HCT116 (cell line): Measurements from ENCODE around the gene OMP. TPM values are rescaled to one million over a fixed set of nuclear protein-coding genes. Genes with fewer than 3 reads are reported as not detected.

ENCODE experiments used
- ATAC-seq: fragments of 200-7000 bp; cut with Tn5 transposase; 2 replicates; pipeline ENCODE4 v1.9.1; 2020; ENCODE audit warnings: mild to moderate bottlenecking, moderate library complexity
- BruUV-seq: library from RNA; stranded (reverse); fragments of 400-500 nt; replicated peaks from 2 replicates; lab custom pipeline; 2021; lab: Mats Ljungman, UMichigan
- CTCF ChIA-PET: fragments of 300-600 bp; sonication (Branson Sonifier 250); formaldehyde crosslinking; loops from one replicate; lab custom pipeline; 2021; ENCODE audit warnings: antibody characterized with exemption; lab: Charles Lee
- POLR2A ChIA-PET: fragments of 300-600, 350-600 bp; sonication (Branson Sonifier 250); formaldehyde crosslinking; loops from one replicate; lab custom pipeline; 2021; ENCODE audit warnings: antibody characterized with exemption; lab: Charles Lee
- RAD21 ChIA-PET, 2 experiments: fragments of 300-600 bp; sonication (Branson Sonifier 250); formaldehyde crosslinking; loops; one replicate each; lab custom pipeline; 2023; ENCODE audit warnings: low total read pairs in 2 of 2; ENCODE audit not compliant: uncharacterized antibody in 2 of 2, unreplicated experiment in 2 of 2, low non-redundant PET in 1 of 2; lab: Charles Lee
- DNase-seq: peaks from one replicate; pipeline ENCODE4 v3.0.0-alpha.2; 2010; ENCODE audit warnings: low read depth, low spot score
- H2AFZ ChIP-seq: fragments of 200-600 bp; shearing (Covaris generic), sonication (generic); 2 replicates; pipeline ENCODE4 v1.6.1; 2017; ENCODE audit warnings: low read depth, mixed run types, mixed read lengths, antibody characterized with exemption, low read length; ENCODE audit not compliant: poor library complexity, severe bottlenecking
- H3K27ac ChIP-seq: 2 replicates; pipeline ENCODE4 v1.5.1; 2012; ENCODE audit warnings: low read depth, low read length
- H3K27me3 ChIP-seq: fragments of 200-600 bp; sonication (generic); 2 replicates; pipeline ENCODE4 v1.6.1; 2016; ENCODE audit warnings: mixed run types, low read length, mixed read lengths; ENCODE audit not compliant: insufficient read depth
- H3K36me3 ChIP-seq, 2 experiments: fragments of 200-500 bp in 1 of 2; fragments of 200-600 bp in 1 of 2; sonication (Bioruptor generic) in 1 of 2; sonication (generic) in 1 of 2; 2 replicates each; pipeline versions ENCODE4 v1.5.1 to v1.6.1; 2014 to 2016; ENCODE audit warnings: low read length in 2 of 2, inconsistent platforms in 1 of 2, mixed read lengths in 1 of 2, mixed run types in 1 of 2; ENCODE audit not compliant: insufficient read depth in 2 of 2, control insufficient read depth in 1 of 2
- H3K4me1 ChIP-seq, 2 experiments: fragments of 200-600 bp in 1 of 2; sonication (generic) in 1 of 2; 2 replicates each; pipeline versions ENCODE4 v1.5.1 to v1.6.1; 2012 to 2017; ENCODE audit warnings: low read length in 2 of 2, inconsistent platforms in 1 of 2, mild to moderate bottlenecking in 1 of 2, mixed read lengths in 1 of 2, mixed run types in 1 of 2, moderate library complexity in 1 of 2; ENCODE audit not compliant: insufficient read depth in 2 of 2, control insufficient read depth in 1 of 2
- H3K4me2 ChIP-seq: fragments of 200-600 bp; sonication (generic); 2 replicates; pipeline ENCODE4 v1.6.1; 2017; ENCODE audit warnings: mixed run types, low read length, mixed read lengths
- H3K4me3 ChIP-seq, 2 experiments: fragments of 200-600 bp in 1 of 2; sonication (generic) in 1 of 2; replicated peaks in 1 of 2; 2 replicates each; pipeline ENCODE4 v1.5.1; 2011 to 2016; ENCODE audit warnings: low read length in 2 of 2, control low read depth in 1 of 2, low read depth in 1 of 2, mild to moderate bottlenecking in 1 of 2, mixed read lengths in 1 of 2, mixed run types in 1 of 2
- H3K79me2 ChIP-seq: fragments of 200-600 bp; sonication (generic); 2 replicates; pipeline ENCODE4 v1.6.1; 2017; ENCODE audit warnings: mild to moderate bottlenecking, mixed run types, low read length, moderate library complexity, mixed read lengths; ENCODE audit not compliant: insufficient read depth
- H3K9ac ChIP-seq: fragments of 200-600 bp; sonication (generic); 2 replicates; pipeline ENCODE4 v1.6.1; 2016; ENCODE audit warnings: low read length, mixed read lengths
- H3K9me2 ChIP-seq: fragments of 200-600 bp; sonication (generic), shearing (Covaris generic); 2 replicates; pipeline ENCODE4 v1.6.1; 2017; ENCODE audit warnings: mixed run types, mild to moderate bottlenecking, moderate library complexity; ENCODE audit not compliant: insufficient read depth
- H3K9me3 ChIP-seq, 2 experiments: fragments of 200-500 bp in 1 of 2; fragments of 200-600 bp in 1 of 2; sonication (Bioruptor generic) in 1 of 2; sonication (generic) in 1 of 2; 2 replicates each; pipeline ENCODE4 v1.6.1; 2014 to 2017; ENCODE audit warnings: low read length in 2 of 2, mixed read lengths in 2 of 2, inconsistent platforms in 1 of 2, low read depth in 1 of 2, mild to moderate bottlenecking in 1 of 2, mixed run types in 1 of 2, moderate library complexity in 1 of 2; ENCODE audit not compliant: control insufficient read depth in 1 of 2, insufficient read depth in 1 of 2
- H4K20me1 ChIP-seq: fragments of 200-600 bp; sonication (generic), shearing (Covaris generic); 2 replicates; pipeline ENCODE4 v1.6.1; 2017; ENCODE audit warnings: mixed run types, mild to moderate bottlenecking, moderate library complexity; ENCODE audit not compliant: insufficient read depth
- CBX3 ChIP-seq: IDR thresholded peaks from 2 replicates; pipeline ENCODE4 v1.6.1; 2012; ENCODE audit warnings: low read depth
- EGR1 ChIP-seq: IDR thresholded peaks from 2 replicates; pipeline ENCODE4 v1.6.1; 2012; ENCODE audit warnings: low read depth
- ELF1 ChIP-seq: IDR thresholded peaks from 2 replicates; pipeline ENCODE4 v1.6.1; 2012; ENCODE audit warnings: low read depth, borderline replicate concordance
- EZH2phosphoT487 ChIP-seq: fragments of 200-600 bp; IDR thresholded peaks from 2 replicates; pipeline ENCODE4 v1.6.1; 2018; ENCODE audit warnings: antibody characterized with exemption, borderline replicate concordance
- FOSL1 ChIP-seq: IDR thresholded peaks from 2 replicates; pipeline ENCODE4 v1.6.1; 2012; ENCODE audit warnings: low read depth
- POLR2A ChIP-seq: IDR thresholded peaks from 2 replicates; pipeline ENCODE4 v1.7.0; 2011; ENCODE audit warnings: borderline replicate concordance; ENCODE audit not compliant: insufficient read depth, insufficient read length; ENCODE audit errors: extremely low read depth
- POLR2AphosphoS5 ChIP-seq: IDR thresholded peaks from 2 replicates; pipeline ENCODE4 v1.6.1; 2011; ENCODE audit warnings: mild to moderate bottlenecking, low read depth, low read length, moderate library complexity
- SRF ChIP-seq: IDR thresholded peaks from 2 replicates; pipeline ENCODE4 v1.6.1; 2012; ENCODE audit warnings: low read depth
- YY1 ChIP-seq: IDR thresholded peaks from 2 replicates; pipeline ENCODE4 v1.6.1; 2011; ENCODE audit warnings: low read length, low read depth, moderate library complexity, mild to moderate bottlenecking; ENCODE audit not compliant: insufficient replicate concordance; ENCODE audit errors: extremely low read depth
- ZFX ChIP-seq: fragments of 450-650 bp; IDR thresholded peaks from 2 replicates; pipeline ENCODE4 v1.6.1; 2017
- ZNF274 ChIP-seq: fragments of 200-500 bp; sonication (Bioruptor generic); IDR thresholded peaks from 2 replicates; pipeline ENCODE4 v1.6.1; 2014; ENCODE audit warnings: mild to moderate bottlenecking, low read depth, low read length, inconsistent platforms
- intact Hi-C: fragments of 100-400 bp; cut with micrococcal nuclease; formaldehyde crosslinking; loops from 2 replicates; pipeline ENCODE4 v1.10.0; 2022
- total RNA-seq: library from RNA; stranded (reverse); gene quantifications from one replicate; pipeline ENCODE4 v1.2.1, GENCODE V29; 2021; ENCODE audit not compliant: unreplicated experiment
- TF ChIP-seq, protein P1 (sequence below): IDR thresholded peaks from 2 replicates; pipeline ENCODE4 v1.6.1; 2012; ENCODE audit warnings: low read depth
- TF ChIP-seq, protein P2 (sequence below): IDR thresholded peaks from 2 replicates; pipeline ENCODE4 v1.6.1; 2011; ENCODE audit warnings: mild to moderate bottlenecking, low read length, moderate library complexity; ENCODE audit not compliant: insufficient replicate concordance; ENCODE audit errors: extremely low read depth
- TF ChIP-seq, protein P3 (sequence below), 3 experiments: fragments of 200-600 bp in 1 of 3; sonication (generic) in 1 of 3; IDR thresholded peaks in 2 of 3; conservative IDR thresholded peaks in 1 of 3; 2 replicates each; pipeline ENCODE4 v1.5.1; 2012 to 2017; ENCODE audit warnings: low read depth in 2 of 3, low read length in 2 of 3, antibody characterized with exemption in 1 of 3, borderline replicate concordance in 1 of 3, control low read depth in 1 of 3, mild to moderate bottlenecking in 1 of 3, mixed read lengths in 1 of 3, mixed run types in 1 of 3, moderate library complexity in 1 of 3; ENCODE audit not compliant: insufficient read depth in 1 of 3

The OMP gene
- total RNA-seq, 1 experiment from 2014 or later: not detected

DNA sequence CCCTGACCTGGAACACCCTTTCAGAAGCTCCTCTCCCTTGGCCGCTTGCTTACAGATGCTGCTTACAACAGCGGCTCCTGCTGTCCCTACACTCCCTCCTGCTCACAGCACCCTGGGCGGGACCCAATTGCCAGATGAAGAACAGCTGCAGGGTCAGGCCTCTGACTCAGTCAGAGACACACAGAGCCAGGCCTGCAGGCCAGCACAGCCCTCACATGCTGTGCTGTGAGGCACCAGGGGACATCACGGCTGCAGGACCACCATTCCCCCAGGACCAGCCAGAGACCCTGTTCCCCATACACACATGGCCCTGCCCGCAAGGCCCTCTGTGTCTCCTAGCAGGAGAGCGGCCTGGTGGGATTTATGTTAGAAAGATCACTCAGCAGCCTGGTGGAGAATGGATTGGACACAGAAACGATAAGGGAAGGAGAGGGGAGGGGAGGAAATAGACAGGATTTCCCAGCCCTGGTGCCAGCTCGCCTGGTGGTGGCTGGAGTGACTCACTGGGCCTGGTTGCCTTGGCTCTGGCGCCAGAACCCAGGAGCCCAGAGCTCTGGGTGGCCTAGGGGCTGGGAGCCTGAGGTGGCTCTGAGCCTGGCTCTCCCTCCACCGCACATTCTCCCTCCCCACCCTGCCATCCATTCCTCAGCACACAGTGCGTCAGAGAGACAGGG is 29.2 kb upstream of the OMP start:
- ChIA-PET POLR2A (interaction anchor here (1.0 to 1.5 kb wide), 2 partner anchors 34 to 40 kb away, joined by 3 read pairs; no protein-coding TSS in a partner anchor), RAD21 (no interaction called here), CTCF (interaction anchor here (1.0 to 3.5 kb wide), 6 partner anchors 10 to 153 kb away, joined by 3 to 17 read pairs (median 4); no protein-coding TSS in a partner anchor)
- Histone ChIP-seq H3K9me2 (no peaks in the 10 kb centered on the region), H3K4me3 (no peak overlapping the region), H3K9ac (peak overlapping the region; percentile 40), H3K36me3 (no peaks in the 10 kb centered on the region), H4K20me1 (no peaks in the 10 kb centered on the region), H2AFZ (no peak overlapping the region), H3K9me3 (no peaks in the 10 kb centered on the region), H3K27me3 (no peaks in the 10 kb centered on the region), H3K79me2 (no peaks in the 10 kb centered on the region), H3K4me1 (peaks cover 25 to 32% of the 10 kb centered on the region in 2 experiments), H3K4me2 (peak overlapping the region; percentile 49), H3K27ac (peak overlapping the region; percentile 68)
- BruUV-seq: no TSS peak
- TF ChIP-seq YY1: peak; percentile 9
- TF ChIP-seq CBX3: no peak; the same call in 1 of the 2 replicates
- TF ChIP-seq FOSL1: no peak
- TF ChIP-seq, protein P1, sequence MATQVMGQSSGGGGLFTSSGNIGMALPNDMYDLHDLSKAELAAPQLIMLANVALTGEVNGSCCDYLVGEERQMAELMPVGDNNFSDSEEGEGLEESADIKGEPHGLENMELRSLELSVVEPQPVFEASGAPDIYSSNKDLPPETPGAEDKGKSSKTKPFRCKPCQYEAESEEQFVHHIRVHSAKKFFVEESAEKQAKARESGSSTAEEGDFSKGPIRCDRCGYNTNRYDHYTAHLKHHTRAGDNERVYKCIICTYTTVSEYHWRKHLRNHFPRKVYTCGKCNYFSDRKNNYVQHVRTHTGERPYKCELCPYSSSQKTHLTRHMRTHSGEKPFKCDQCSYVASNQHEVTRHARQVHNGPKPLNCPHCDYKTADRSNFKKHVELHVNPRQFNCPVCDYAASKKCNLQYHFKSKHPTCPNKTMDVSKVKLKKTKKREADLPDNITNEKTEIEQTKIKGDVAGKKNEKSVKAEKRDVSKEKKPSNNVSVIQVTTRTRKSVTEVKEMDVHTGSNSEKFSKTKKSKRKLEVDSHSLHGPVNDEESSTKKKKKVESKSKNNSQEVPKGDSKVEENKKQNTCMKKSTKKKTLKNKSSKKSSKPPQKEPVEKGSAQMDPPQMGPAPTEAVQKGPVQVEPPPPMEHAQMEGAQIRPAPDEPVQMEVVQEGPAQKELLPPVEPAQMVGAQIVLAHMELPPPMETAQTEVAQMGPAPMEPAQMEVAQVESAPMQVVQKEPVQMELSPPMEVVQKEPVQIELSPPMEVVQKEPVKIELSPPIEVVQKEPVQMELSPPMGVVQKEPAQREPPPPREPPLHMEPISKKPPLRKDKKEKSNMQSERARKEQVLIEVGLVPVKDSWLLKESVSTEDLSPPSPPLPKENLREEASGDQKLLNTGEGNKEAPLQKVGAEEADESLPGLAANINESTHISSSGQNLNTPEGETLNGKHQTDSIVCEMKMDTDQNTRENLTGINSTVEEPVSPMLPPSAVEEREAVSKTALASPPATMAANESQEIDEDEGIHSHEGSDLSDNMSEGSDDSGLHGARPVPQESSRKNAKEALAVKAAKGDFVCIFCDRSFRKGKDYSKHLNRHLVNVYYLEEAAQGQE: no peak
- TF ChIP-seq ZFX: no peak
- TF ChIP-seq EZH2phosphoT487: no peak
- TF ChIP-seq EGR1: no peak
- no peak for TF ChIP-seq POLR2A
- TF ChIP-seq ELF1: no peak
- no peak for TF ChIP-seq ZNF274
- no peak for TF ChIP-seq POLR2AphosphoS5
- TF ChIP-seq SRF: no peak
- TF ChIP-seq, protein P2, sequence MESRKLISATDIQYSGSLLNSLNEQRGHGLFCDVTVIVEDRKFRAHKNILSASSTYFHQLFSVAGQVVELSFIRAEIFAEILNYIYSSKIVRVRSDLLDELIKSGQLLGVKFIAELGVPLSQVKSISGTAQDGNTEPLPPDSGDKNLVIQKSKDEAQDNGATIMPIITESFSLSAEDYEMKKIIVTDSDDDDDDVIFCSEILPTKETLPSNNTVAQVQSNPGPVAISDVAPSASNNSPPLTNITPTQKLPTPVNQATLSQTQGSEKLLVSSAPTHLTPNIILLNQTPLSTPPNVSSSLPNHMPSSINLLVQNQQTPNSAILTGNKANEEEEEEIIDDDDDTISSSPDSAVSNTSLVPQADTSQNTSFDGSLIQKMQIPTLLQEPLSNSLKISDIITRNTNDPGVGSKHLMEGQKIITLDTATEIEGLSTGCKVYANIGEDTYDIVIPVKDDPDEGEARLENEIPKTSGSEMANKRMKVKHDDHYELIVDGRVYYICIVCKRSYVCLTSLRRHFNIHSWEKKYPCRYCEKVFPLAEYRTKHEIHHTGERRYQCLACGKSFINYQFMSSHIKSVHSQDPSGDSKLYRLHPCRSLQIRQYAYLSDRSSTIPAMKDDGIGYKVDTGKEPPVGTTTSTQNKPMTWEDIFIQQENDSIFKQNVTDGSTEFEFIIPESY: no peak
- TF ChIP-seq, protein P3, sequence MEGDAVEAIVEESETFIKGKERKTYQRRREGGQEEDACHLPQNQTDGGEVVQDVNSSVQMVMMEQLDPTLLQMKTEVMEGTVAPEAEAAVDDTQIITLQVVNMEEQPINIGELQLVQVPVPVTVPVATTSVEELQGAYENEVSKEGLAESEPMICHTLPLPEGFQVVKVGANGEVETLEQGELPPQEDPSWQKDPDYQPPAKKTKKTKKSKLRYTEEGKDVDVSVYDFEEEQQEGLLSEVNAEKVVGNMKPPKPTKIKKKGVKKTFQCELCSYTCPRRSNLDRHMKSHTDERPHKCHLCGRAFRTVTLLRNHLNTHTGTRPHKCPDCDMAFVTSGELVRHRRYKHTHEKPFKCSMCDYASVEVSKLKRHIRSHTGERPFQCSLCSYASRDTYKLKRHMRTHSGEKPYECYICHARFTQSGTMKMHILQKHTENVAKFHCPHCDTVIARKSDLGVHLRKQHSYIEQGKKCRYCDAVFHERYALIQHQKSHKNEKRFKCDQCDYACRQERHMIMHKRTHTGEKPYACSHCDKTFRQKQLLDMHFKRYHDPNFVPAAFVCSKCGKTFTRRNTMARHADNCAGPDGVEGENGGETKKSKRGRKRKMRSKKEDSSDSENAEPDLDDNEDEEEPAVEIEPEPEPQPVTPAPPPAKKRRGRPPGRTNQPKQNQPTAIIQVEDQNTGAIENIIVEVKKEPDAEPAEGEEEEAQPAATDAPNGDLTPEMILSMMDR (IDR thresholded peaks at IDR 0.05 in 2 of 3, conservative IDR thresholded peaks at IDR 0.05 in 1 of 3; ENCODE audit: borderline replicate concordance in 1 of 3, insufficient read depth in 1 of 3, low read depth in 2 of 3, low read length in 2 of 3): peak; percentile 9 to 42 (median 29); a peak in 3 of 6 replicates
- intact Hi-C loops: no loop called here
- ATAC-seq: peak; percentile 89
- peak; percentile 36 for DNase-seq
